H1 (cell line): ENCODE data around the gene SMPX. TPM values are rescaled to one million over a fixed set of nuclear protein-coding genes. Genes with fewer than 3 reads are reported as not detected.

Experiments
- POLR2A ChIP-seq, 2 experiments: IDR thresholded peaks; 1 replicate in 1 of 2; 2 replicates in 1 of 2; pipeline ENCODE4 v1.6.1; 2011; ENCODE audit warnings: low read depth in 2 of 2, low read length in 2 of 2, mild to moderate bottlenecking in 2 of 2; ENCODE audit errors: control extremely low read depth in 1 of 2
- TAF7 ChIP-seq: optimal IDR thresholded peaks from 2 replicates; pipeline ENCODE3; 2011; ENCODE audit warnings: low read depth, mild to moderate bottlenecking, inconsistent platforms, low read length, moderate library complexity, borderline replicate concordance
- polyA plus RNA-seq, 7 experiments: library from polyadenylated mRNA; depleted of rRNA in 3 of 7; stranded (reverse) in 5 of 7; unstranded in 2 of 7; fragments of >200 nt in 5 of 7; fragments of 200-250 nt in 2 of 7; gene quantifications; 1 replicate in 5 of 7; 2 replicates in 1 of 7; 4 replicates in 1 of 7; pipeline versions ENCODE4 v1.2.1 to v1.2.3, GENCODE V29; 2011 to 2013; ENCODE audit warnings: missing spikeins in 2 of 7, mixed read lengths in 2 of 7
- total RNA-seq: library from RNA; stranded (reverse); fragmentation: NEBNext Ultra II Directional; extraction: Animal tissue kit (Norgen Biotek cat#: 25700); gene quantifications from 2 replicates; pipeline ENCODE4 v1.2.1, GENCODE V29; 2021
- TF ChIP-seq, protein P1 (sequence below), 3 experiments: IDR thresholded peaks; 1 replicate in 2 of 3; 2 replicates in 1 of 3; pipeline versions ENCODE4 v1.5.1 to v1.6.1; 2011; ENCODE audit warnings: low read length in 3 of 3, mild to moderate bottlenecking in 3 of 3, inconsistent platforms in 2 of 3, low read depth in 1 of 3, moderate library complexity in 1 of 3; ENCODE audit not compliant: insufficient read depth in 1 of 3; ENCODE audit errors: control extremely low read depth in 1 of 3
- TF ChIP-seq, protein P2 (sequence below): fragments of 300-600 bp; sonication (generic); IDR thresholded peaks from 2 replicates; pipeline ENCODE4 v1.7.1; 2012; ENCODE audit warnings: low read length, moderate library complexity, mild to moderate bottlenecking, inconsistent platforms; ENCODE audit not compliant: insufficient replicate concordance

SMPX gene
- total and polyA plus RNA-seq, 2 of the 8 experiments (the other 6 are each of a cell fraction or from before 2014, with no cell fraction given): not detected

DNA sequence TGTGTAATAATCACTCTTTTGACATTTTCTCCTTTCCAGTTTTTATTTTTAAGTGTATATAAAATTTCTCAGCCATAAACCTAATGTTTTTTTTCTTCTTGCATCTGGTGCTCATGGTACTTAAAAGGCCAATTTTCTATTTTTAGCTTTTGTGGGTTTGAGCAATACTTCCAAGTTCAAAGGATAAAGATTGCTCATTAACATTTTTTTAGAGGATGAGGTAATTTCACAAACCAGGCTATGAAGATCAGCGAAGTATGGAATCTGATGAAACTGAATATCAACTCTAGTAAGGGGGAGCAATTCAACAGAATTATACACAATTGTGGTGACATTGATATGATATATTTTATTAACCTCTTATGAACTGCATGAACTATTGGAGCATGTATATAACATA is 74.0 kb downstream of the SMPX start (continued):
- TF ChIP-seq, protein P1, sequence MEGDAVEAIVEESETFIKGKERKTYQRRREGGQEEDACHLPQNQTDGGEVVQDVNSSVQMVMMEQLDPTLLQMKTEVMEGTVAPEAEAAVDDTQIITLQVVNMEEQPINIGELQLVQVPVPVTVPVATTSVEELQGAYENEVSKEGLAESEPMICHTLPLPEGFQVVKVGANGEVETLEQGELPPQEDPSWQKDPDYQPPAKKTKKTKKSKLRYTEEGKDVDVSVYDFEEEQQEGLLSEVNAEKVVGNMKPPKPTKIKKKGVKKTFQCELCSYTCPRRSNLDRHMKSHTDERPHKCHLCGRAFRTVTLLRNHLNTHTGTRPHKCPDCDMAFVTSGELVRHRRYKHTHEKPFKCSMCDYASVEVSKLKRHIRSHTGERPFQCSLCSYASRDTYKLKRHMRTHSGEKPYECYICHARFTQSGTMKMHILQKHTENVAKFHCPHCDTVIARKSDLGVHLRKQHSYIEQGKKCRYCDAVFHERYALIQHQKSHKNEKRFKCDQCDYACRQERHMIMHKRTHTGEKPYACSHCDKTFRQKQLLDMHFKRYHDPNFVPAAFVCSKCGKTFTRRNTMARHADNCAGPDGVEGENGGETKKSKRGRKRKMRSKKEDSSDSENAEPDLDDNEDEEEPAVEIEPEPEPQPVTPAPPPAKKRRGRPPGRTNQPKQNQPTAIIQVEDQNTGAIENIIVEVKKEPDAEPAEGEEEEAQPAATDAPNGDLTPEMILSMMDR (IDR thresholded peaks at IDR 0.05; ENCODE audit: control extremely low read depth in 1 of 3, insufficient read depth in 1 of 3, low read depth in 1 of 3, low read length in 3 of 3): no peak
- TF ChIP-seq, protein P2, sequence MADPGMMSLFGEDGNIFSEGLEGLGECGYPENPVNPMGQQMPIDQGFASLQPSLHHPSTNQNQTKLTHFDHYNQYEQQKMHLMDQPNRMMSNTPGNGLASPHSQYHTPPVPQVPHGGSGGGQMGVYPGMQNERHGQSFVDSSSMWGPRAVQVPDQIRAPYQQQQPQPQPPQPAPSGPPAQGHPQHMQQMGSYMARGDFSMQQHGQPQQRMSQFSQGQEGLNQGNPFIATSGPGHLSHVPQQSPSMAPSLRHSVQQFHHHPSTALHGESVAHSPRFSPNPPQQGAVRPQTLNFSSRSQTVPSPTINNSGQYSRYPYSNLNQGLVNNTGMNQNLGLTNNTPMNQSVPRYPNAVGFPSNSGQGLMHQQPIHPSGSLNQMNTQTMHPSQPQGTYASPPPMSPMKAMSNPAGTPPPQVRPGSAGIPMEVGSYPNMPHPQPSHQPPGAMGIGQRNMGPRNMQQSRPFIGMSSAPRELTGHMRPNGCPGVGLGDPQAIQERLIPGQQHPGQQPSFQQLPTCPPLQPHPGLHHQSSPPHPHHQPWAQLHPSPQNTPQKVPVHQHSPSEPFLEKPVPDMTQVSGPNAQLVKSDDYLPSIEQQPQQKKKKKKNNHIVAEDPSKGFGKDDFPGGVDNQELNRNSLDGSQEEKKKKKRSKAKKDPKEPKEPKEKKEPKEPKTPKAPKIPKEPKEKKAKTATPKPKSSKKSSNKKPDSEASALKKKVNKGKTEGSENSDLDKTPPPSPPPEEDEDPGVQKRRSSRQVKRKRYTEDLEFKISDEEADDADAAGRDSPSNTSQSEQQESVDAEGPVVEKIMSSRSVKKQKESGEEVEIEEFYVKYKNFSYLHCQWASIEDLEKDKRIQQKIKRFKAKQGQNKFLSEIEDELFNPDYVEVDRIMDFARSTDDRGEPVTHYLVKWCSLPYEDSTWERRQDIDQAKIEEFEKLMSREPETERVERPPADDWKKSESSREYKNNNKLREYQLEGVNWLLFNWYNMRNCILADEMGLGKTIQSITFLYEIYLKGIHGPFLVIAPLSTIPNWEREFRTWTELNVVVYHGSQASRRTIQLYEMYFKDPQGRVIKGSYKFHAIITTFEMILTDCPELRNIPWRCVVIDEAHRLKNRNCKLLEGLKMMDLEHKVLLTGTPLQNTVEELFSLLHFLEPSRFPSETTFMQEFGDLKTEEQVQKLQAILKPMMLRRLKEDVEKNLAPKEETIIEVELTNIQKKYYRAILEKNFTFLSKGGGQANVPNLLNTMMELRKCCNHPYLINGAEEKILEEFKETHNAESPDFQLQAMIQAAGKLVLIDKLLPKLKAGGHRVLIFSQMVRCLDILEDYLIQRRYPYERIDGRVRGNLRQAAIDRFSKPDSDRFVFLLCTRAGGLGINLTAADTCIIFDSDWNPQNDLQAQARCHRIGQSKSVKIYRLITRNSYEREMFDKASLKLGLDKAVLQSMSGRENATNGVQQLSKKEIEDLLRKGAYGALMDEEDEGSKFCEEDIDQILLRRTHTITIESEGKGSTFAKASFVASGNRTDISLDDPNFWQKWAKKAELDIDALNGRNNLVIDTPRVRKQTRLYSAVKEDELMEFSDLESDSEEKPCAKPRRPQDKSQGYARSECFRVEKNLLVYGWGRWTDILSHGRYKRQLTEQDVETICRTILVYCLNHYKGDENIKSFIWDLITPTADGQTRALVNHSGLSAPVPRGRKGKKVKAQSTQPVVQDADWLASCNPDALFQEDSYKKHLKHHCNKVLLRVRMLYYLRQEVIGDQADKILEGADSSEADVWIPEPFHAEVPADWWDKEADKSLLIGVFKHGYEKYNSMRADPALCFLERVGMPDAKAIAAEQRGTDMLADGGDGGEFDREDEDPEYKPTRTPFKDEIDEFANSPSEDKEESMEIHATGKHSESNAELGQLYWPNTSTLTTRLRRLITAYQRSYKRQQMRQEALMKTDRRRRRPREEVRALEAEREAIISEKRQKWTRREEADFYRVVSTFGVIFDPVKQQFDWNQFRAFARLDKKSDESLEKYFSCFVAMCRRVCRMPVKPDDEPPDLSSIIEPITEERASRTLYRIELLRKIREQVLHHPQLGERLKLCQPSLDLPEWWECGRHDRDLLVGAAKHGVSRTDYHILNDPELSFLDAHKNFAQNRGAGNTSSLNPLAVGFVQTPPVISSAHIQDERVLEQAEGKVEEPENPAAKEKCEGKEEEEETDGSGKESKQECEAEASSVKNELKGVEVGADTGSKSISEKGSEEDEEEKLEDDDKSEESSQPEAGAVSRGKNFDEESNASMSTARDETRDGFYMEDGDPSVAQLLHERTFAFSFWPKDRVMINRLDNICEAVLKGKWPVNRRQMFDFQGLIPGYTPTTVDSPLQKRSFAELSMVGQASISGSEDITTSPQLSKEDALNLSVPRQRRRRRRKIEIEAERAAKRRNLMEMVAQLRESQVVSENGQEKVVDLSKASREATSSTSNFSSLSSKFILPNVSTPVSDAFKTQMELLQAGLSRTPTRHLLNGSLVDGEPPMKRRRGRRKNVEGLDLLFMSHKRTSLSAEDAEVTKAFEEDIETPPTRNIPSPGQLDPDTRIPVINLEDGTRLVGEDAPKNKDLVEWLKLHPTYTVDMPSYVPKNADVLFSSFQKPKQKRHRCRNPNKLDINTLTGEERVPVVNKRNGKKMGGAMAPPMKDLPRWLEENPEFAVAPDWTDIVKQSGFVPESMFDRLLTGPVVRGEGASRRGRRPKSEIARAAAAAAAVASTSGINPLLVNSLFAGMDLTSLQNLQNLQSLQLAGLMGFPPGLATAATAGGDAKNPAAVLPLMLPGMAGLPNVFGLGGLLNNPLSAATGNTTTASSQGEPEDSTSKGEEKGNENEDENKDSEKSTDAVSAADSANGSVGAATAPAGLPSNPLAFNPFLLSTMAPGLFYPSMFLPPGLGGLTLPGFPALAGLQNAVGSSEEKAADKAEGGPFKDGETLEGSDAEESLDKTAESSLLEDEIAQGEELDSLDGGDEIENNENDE: no peak
- TF ChIP-seq POLR2A (IDR thresholded peaks at IDR 0.05; ENCODE audit: control extremely low read depth in 1 of 2, low read depth in 2 of 2, low read length in 2 of 2): no peak
- TF ChIP-seq TAF7: no peak
- TF ChIP-seq, all 59 proteins: peak for 0
